ENCODE data around the gene RFT1.

The RFT1 gene

DNA sequence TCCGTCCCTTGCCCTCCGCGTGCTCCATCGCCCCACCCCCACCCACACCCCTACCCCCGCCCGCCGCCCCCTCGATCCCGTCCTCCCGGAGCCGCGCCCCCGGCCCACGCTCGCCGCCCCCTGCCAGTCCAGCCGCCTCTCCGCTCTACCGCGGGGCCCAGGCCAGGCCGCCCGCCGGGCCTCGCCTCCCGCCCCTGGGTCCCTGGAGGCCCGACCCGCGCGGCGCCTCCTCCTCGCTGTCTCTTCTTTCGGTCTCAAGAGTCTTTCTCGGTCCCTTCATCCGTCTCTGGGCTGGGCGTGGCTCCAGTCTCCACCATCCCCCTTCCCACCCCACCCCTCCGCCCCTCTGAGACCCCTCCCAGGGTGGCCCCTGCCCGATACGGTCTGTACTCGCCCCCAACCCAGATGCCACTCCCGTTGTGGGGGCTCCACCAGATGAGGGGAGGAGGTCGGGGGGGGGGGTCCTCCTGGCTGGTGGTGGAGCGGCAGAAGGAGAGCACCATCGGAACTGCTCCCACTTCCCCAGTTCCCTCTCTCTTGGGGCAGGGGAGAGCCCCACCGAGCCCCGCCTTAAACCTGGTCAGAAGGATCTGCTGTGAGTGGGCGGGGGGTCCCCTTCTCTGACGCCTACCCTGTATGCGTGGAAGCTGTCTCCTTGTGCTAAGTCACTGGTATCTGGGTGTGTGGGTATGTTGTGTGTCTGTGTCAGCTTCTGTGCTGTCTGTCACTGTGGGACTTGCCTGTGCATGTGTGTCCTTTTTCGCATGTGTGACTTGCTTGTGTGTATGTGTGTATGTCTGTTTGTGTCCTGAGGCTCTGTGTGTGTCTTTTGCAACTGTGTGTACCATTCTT lies 31.8 kb upstream of the RFT1 start:
- Histone ChIP-seq H3K27ac (ENCODE audit: low read length) (peak overlapping the region; percentile 69), H4K20me1 (ENCODE audit: insufficient read depth, low read length) (peaks cover 50% of the 10 kb centered on the region), H3K79me2 (ENCODE audit: low read length) (peaks cover 58% of the 10 kb centered on the region), H3K4me3 (ENCODE audit: low read length) (peak overlapping the region; percentile 92), H3K4me1 (ENCODE audit: low read length) (peaks cover 43% of the 10 kb centered on the region), H2AFZ (ENCODE audit: low read depth, low read length) (no peak overlapping the region), H3K4me2 (ENCODE audit: low read length) (peak overlapping the region; percentile 97), H3K9ac (ENCODE audit: low read length) (peak overlapping the region; percentile 96), H3K27me3 (ENCODE audit: low read depth, low read length) (peaks cover 7% of the 10 kb centered on the region), H3K36me3 (replicated peaks; ENCODE audit: low read depth, low read length) (peaks cover 25% of the 10 kb centered on the region), H3K9me3 (ENCODE audit: insufficient read depth, low read length) (no peaks in the 10 kb centered on the region)
- TF ChIP-seq, protein P1, sequence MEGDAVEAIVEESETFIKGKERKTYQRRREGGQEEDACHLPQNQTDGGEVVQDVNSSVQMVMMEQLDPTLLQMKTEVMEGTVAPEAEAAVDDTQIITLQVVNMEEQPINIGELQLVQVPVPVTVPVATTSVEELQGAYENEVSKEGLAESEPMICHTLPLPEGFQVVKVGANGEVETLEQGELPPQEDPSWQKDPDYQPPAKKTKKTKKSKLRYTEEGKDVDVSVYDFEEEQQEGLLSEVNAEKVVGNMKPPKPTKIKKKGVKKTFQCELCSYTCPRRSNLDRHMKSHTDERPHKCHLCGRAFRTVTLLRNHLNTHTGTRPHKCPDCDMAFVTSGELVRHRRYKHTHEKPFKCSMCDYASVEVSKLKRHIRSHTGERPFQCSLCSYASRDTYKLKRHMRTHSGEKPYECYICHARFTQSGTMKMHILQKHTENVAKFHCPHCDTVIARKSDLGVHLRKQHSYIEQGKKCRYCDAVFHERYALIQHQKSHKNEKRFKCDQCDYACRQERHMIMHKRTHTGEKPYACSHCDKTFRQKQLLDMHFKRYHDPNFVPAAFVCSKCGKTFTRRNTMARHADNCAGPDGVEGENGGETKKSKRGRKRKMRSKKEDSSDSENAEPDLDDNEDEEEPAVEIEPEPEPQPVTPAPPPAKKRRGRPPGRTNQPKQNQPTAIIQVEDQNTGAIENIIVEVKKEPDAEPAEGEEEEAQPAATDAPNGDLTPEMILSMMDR (IDR thresholded peaks at IDR 0.05; ENCODE audit: low read depth, low read length), result no peak

DNA sequence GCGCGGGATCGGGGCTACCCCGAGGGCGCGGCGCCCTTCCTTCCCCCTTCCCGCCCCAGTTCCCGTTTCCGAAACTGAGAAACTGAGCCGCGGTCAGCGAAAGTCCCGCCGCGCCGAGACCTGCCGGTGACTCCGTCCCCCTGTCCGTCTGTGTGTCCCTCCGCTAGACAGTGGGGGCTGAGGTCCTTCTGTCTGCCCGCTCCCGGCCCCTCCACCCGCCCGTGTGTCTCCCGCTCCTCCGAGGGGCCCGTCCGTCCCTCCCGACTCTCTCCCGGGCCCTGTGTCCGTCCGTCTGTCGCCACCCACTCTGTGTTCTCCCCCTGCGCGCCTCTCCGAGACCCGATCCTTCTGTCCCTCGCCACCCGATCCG lies 31.2 kb upstream of the RFT1 start:
- H3K4me3 ChIP-seq (ENCODE audit: low read length), result peak overlapping the region; percentile 92
- H3K27ac ChIP-seq (ENCODE audit: low read length), result peak overlapping the region; percentile 69
- no peaks in the 10 kb centered on the region for H3K9me3 ChIP-seq (ENCODE audit: insufficient read depth, low read length)
- peaks cover 44% of the 10 kb centered on the region for H4K20me1 ChIP-seq (ENCODE audit: insufficient read depth, low read length)
- H2AFZ ChIP-seq (ENCODE audit: low read depth, low read length), result no peak overlapping the region
- H3K27me3 ChIP-seq (ENCODE audit: low read depth, low read length), result peaks cover 7% of the 10 kb centered on the region
- peak overlapping the region; percentile 96 for H3K9ac ChIP-seq (ENCODE audit: low read length)
- peaks cover 52% of the 10 kb centered on the region for H3K79me2 ChIP-seq (ENCODE audit: low read length)
- H3K36me3 ChIP-seq (replicated peaks; ENCODE audit: low read depth, low read length), result peaks cover 20% of the 10 kb centered on the region
- H3K4me1 ChIP-seq (ENCODE audit: low read length), result peaks cover 37% of the 10 kb centered on the region
- TF ChIP-seq EZH2phosphoT487 (IDR thresholded peaks at IDR 0.05; ENCODE audit: low read depth), result no peak
- TF ChIP-seq, protein P1 (IDR thresholded peaks at IDR 0.05; ENCODE audit: low read depth, low read length), result no peak
- H3K4me2 ChIP-seq (ENCODE audit: low read length), result peak overlapping the region; percentile 70

DNA sequence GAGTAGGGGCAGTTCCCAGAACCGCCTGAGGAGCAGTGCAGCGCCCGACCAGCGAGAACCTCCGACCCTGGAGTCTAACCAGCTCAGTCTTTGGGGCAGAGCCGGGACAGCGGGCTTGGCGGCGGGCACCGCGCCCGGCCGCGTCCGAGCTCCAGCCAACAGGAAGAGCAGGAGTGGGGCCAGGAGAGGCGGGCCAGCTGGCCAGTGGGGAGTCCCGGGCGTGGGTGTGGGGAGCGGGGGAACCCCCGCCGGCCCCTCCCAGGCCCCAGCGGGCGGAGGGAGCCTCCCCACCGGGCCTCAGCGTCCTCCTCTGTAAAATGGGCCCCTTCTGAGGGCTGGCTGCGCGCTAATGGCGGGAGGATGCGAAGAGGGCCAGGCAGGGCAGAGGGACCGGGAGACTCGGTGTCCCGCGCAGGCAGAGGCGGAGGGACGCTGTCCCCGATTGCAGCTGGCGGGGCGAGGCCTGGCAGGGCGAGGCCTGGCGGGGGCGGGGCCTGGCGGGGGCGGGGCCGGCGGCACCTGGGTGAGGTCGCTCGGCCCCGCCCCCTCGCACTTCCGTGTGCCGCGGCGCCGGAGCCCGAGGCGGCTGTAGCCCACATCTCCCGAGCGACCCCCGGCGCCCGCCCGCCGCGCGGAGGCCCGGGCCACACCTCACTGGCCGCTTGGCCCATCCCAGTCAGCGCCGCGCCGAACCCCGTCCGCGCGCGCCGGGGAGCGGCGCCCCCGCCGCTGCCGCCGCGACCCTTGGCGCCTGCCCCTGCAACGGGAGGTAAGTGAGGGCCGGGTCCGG lies 30.6 kb upstream of the RFT1 start, which contains the start of gene PRKCD:
Gene PRKCD, plus strand, starts transcription at position 550 of the 790 bp plus-strand sequence. CDS start 17,214 bp downstream, outside the sequence.
- Histone ChIP-seq H3K4me2 (ENCODE audit: low read length) (peak within 1 kb of the TSS; percentile 97), H3K9me3 (ENCODE audit: insufficient read depth, low read length) (no peaks in the 10 kb centered on the region), H3K36me3 (replicated peaks; ENCODE audit: low read depth, low read length) (peaks cover 15% of the 10 kb centered on the region), H3K79me2 (ENCODE audit: low read length) (peaks cover 46% of the 10 kb centered on the region), H3K27me3 (ENCODE audit: low read depth, low read length) (peaks cover 7% of the 10 kb centered on the region), H3K4me1 (ENCODE audit: low read length) (peaks cover 35% of the 10 kb centered on the region), H3K27ac (ENCODE audit: low read length) (peak within 1 kb of the TSS; percentile 69), H4K20me1 (ENCODE audit: insufficient read depth, low read length) (peaks cover 38% of the 10 kb centered on the region), H3K4me3 (ENCODE audit: low read length) (peak within 1 kb of the TSS; percentile 92), H2AFZ (ENCODE audit: low read depth, low read length) (no peak within 1 kb of the TSS; the same call in 1 of the 2 replicates), H3K9ac (ENCODE audit: low read length) (peak within 1 kb of the TSS; percentile 96)
- TF ChIP-seq EZH2phosphoT487 (IDR thresholded peaks at IDR 0.05; ENCODE audit: low read depth), result no peak
- TF ChIP-seq, protein P1 (IDR thresholded peaks at IDR 0.05; ENCODE audit: low read depth, low read length), result peak; percentile 30; the same call in 1 of the 2 replicates

All from OCI-LY3 (cell line).